ENCODE results near the gene PPID. TPM values are rescaled to one million over a fixed set of nuclear protein-coding genes. Genes with fewer than 3 reads are reported as not detected.

The PPID gene
- total and polyA plus RNA-seq, 2 donors (not counting 1 experiment from before 2014, with no cell fraction given), result 9.4 to 23.7 TPM

DNA sequence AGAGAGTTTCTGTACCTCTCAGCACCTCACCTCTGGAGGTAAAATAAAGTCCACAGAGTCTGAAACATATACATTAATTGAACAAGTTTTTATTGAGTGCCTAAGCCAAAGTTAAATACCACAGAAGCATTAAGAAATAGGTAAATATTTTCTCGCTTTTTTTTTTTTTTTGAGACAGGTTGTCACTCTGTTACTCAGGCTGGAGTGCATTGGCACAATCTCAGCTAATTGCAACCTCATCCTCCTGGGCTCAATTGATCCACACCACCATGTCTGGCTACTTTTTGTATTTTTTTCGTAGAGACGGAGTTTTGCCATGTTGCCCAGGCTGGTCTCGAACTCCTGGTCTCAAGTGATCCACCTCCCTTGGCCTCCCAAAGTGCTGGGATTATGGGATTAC, 35.5 kb upstream of the PPID start:
- Histone ChIP-seq H3K4me1 (ENCODE audit: control insufficient read depth in 2 of 2, insufficient read depth in 2 of 2, low read length in 2 of 2) (no peaks in the 10 kb centered on the region), H3K36me3 (replicated peaks in 1 of 2; ENCODE audit: control extremely low read depth in 1 of 2, control insufficient read depth in 1 of 2, extremely low read depth in 1 of 2, insufficient read depth in 2 of 2, low read length in 1 of 2) (no peaks in the 10 kb centered on the region), H3K27me3 (replicated peaks in 1 of 4; ENCODE audit: control extremely low read depth in 1 of 4, control insufficient read depth in 3 of 4, insufficient read depth in 4 of 4, low read length in 3 of 4) (peaks cover 0 to 48% (median 26%) of the 10 kb centered on the region in 4 experiments), H3K27ac (ENCODE audit: low read length in 2 of 2) (no peak overlapping the region), H3K79me2 (ENCODE audit: control insufficient read depth, insufficient read depth, low read length) (no peaks in the 10 kb centered on the region), H3K4me2 (replicated peaks; ENCODE audit: low read depth, low read length, poor library complexity, severe bottlenecking) (no peak overlapping the region), H3K9me3 (ENCODE audit: control extremely low read depth in 1 of 3, control insufficient read depth in 2 of 3, insufficient read depth in 1 of 3, low read length in 2 of 3) (peaks cover 5 to 22% (median 6%) of the 10 kb centered on the region in 3 donors), H3K4me3 (ENCODE audit: control extremely low read depth in 1 of 5, extremely low read depth in 1 of 5, insufficient read depth in 1 of 5, low read depth in 2 of 5, low read length in 4 of 5) (no peak overlapping the region), H3K9ac (ENCODE audit: low read length) (no peak overlapping the region), H4K20me1 (ENCODE audit: control insufficient read depth, insufficient read depth, low read length, poor library complexity, severe bottlenecking) (no peaks in the 10 kb centered on the region), H2AFZ (ENCODE audit: insufficient read depth, low read depth, low read length, poor library complexity, severe bottlenecking) (no peak overlapping the region)
- H3K9me3 Mint-ChIP-seq (ENCODE audit: insufficient read depth), result no peaks in the 10 kb centered on the region
- H3K27ac Mint-ChIP-seq, result no peak overlapping the region
- ATAC-seq (ENCODE audit: low read depth), result no peak
- H3K27me3 Mint-ChIP-seq, result peaks cover 65% of the 10 kb centered on the region
- no peak for DNase-seq
- TF ChIP-seq, protein P1, sequence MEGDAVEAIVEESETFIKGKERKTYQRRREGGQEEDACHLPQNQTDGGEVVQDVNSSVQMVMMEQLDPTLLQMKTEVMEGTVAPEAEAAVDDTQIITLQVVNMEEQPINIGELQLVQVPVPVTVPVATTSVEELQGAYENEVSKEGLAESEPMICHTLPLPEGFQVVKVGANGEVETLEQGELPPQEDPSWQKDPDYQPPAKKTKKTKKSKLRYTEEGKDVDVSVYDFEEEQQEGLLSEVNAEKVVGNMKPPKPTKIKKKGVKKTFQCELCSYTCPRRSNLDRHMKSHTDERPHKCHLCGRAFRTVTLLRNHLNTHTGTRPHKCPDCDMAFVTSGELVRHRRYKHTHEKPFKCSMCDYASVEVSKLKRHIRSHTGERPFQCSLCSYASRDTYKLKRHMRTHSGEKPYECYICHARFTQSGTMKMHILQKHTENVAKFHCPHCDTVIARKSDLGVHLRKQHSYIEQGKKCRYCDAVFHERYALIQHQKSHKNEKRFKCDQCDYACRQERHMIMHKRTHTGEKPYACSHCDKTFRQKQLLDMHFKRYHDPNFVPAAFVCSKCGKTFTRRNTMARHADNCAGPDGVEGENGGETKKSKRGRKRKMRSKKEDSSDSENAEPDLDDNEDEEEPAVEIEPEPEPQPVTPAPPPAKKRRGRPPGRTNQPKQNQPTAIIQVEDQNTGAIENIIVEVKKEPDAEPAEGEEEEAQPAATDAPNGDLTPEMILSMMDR (IDR thresholded peaks at IDR 0.05), result no peak
- TF ChIP-seq EZH2 (IDR thresholded peaks at IDR 0.05; ENCODE audit: borderline replicate concordance, insufficient read depth, low read depth, low read length, poor library complexity, severe bottlenecking), result no peak
- H3K4me3 Mint-ChIP-seq, result no peak overlapping the region
- intact Hi-C loops (cut with micrococcal nuclease), result no loop called here
- ChIA-PET POLR2A (no interaction called here), CTCF (interaction anchor here (0.6 kb wide), 1 partner anchor 95 kb away, joined by 4 read pairs; no protein-coding TSS in a partner anchor)
- no peaks in the 10 kb centered on the region for H3K4me1 Mint-ChIP-seq
- WGBS (ENCODE audit: insufficient coverage), result 94% methylated on average over 4 of the region's 4 CpGs

- Histone ChIP-seq H3K36me3 (replicated peaks in 1 of 2; ENCODE audit: control extremely low read depth in 1 of 2, control insufficient read depth in 1 of 2, extremely low read depth in 1 of 2, insufficient read depth in 2 of 2, low read length in 1 of 2) (no peaks in the 10 kb centered on the region), H3K4me2 (replicated peaks; ENCODE audit: low read depth, low read length, poor library complexity, severe bottlenecking) (no peak overlapping the region), H3K27ac (ENCODE audit: low read length in 2 of 2) (no peak overlapping the region), H3K27me3 (replicated peaks in 1 of 4; ENCODE audit: control extremely low read depth in 1 of 4, control insufficient read depth in 3 of 4, insufficient read depth in 4 of 4, low read length in 3 of 4) (peaks cover 0 to 42% (median 23%) of the 10 kb centered on the region in 4 experiments), H3K79me2 (ENCODE audit: control insufficient read depth, insufficient read depth, low read length) (no peaks in the 10 kb centered on the region), H4K20me1 (ENCODE audit: control insufficient read depth, insufficient read depth, low read length, poor library complexity, severe bottlenecking) (no peaks in the 10 kb centered on the region), H3K9ac (ENCODE audit: low read length) (no peak overlapping the region), H3K4me1 (ENCODE audit: control insufficient read depth in 2 of 2, insufficient read depth in 2 of 2, low read length in 2 of 2) (no peaks in the 10 kb centered on the region), H3K4me3 (ENCODE audit: control extremely low read depth in 1 of 5, extremely low read depth in 1 of 5, insufficient read depth in 1 of 5, low read depth in 2 of 5, low read length in 4 of 5) (no peak overlapping the region), H3K9me3 (ENCODE audit: control extremely low read depth in 1 of 3, control insufficient read depth in 2 of 3, insufficient read depth in 1 of 3, low read length in 2 of 3) (peaks cover 5 to 22% (median 6%) of the 10 kb centered on the region in 3 donors), H2AFZ (ENCODE audit: insufficient read depth, low read depth, low read length, poor library complexity, severe bottlenecking) (no peak overlapping the region)
- Mint-ChIP-seq H3K9me3 (ENCODE audit: insufficient read depth) (no peaks in the 10 kb centered on the region), H3K4me1 (no peaks in the 10 kb centered on the region), H3K4me3 (no peak overlapping the region), H3K27me3 (peaks cover 59% of the 10 kb centered on the region), H3K27ac (no peak overlapping the region)
- ChIA-PET POLR2A (no interaction called here), CTCF (no interaction called here)
- intact Hi-C loops (cut with micrococcal nuclease), result no loop called here
- DNase-seq (no peak), ATAC-seq (ENCODE audit: low read depth) (no peak)
- WGBS (ENCODE audit: insufficient coverage), result 92% methylated on average over 1 of the region's 4 CpGs
- TF ChIP-seq EZH2 (IDR thresholded peaks at IDR 0.05; ENCODE audit: borderline replicate concordance, insufficient read depth, low read depth, low read length, poor library complexity, severe bottlenecking), result no peak
- TF ChIP-seq, protein P1 (IDR thresholded peaks at IDR 0.05), result no peak
These were observed 34.9 kb upstream of the PPID start for GRCh38 chr4:158758142-158758541.

Data from B cell (primary cell).